ENCODE results near the gene DBR1.
"Not testable (repeated sequence)": the region's sequence is repeated elsewhere in the genome, so short reads cannot be mapped to it uniquely, and the experiment has no call there.

The DBR1 gene

GRCh38 chr3:138186803-138187295 lies 12.1 kb upstream of the DBR1 start:
- peak; percentile 92 for DNase-seq (ENCODE audit: low spot score)

DNA sequence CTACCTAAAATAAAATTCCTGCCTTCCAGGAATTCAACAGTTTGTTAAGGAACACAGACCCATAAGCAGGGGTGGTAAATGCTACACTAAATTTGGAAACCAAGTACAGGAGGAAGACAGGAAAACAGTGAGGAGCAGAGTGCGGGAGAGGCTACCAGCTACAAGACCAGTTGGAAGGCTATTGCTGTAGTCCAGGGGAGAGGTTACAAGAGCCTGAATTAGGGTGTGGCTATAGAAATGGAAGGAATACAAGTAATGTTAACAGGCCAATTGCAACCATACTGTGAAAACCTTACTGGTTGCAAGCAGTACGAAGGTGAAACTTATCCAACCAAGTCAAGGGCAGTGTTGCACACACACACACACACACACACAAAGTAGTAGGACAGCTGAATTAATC lies 11.5 kb upstream of the DBR1 start:
- no peak for DNase-seq (ENCODE audit: low spot score)

- DNase-seq (ENCODE audit: low spot score): no peak
Observed at GRCh38 chr3:138184994-138185393, 10.3 kb upstream of the DBR1 start.

- DNase-seq (ENCODE audit: low spot score): peak; percentile 37
Observed at GRCh38 chr3:138180375-138181029, 5.8 kb upstream of the DBR1 start.

DNA sequence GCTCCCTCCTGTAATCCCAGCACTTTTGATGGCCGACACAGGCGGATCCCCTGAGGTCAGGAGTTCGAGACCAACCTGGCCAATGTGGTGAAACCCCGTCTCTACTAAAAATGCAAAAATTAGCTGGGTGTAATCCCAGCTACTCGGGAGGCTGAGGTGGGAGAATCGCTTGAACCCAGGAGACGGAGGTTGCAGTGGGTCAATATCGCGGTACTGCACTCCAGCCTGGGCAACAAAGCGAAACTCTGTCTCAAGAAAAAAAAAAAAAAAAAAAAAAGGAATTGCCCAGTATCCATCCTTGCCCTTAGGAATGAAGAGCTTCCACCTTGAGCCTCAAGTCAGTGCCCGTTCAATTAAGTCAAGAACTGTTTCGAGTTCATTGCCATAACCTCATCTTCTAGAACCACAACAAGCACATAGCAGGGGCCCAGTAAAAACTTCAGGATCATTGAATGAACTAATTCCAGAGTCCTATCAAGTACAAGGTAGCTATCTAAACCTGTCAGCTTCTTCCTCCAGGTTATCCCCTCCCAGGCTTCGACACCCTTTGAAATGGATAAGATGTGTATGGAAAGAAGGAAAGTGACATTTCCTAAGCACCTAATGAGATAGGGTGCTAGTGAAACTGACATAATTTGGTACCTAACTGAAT lies 826 bp downstream of the DBR1 start:
- DNase-seq (ENCODE audit: low spot score): no peak

GRCh38 chr3:138172625-138173024 lies 2.1 kb downstream of the DBR1 start:
- DNase-seq (ENCODE audit: low spot score): no peak

DNA sequence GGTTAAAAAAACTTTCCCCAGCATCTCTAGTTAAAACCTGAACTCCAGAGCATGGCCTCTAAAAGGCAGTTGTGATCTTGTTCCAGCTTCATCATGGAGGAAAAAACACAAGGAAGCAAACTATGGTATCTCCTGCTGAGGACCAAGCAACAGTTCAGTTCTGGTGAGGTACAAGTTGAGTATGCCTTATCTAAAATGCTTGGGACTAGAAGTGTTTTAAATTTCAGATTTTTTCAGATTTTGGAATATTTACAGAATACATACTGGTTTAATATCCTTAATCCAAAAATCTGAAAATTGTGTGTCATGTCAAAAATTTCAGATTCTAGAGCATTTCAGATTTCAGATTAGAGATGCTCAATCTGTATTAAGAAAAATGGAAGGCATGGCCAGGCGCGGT lies 9.7 kb downstream of the DBR1 start:
- no peak for DNase-seq (ENCODE audit: low spot score)

DNA sequence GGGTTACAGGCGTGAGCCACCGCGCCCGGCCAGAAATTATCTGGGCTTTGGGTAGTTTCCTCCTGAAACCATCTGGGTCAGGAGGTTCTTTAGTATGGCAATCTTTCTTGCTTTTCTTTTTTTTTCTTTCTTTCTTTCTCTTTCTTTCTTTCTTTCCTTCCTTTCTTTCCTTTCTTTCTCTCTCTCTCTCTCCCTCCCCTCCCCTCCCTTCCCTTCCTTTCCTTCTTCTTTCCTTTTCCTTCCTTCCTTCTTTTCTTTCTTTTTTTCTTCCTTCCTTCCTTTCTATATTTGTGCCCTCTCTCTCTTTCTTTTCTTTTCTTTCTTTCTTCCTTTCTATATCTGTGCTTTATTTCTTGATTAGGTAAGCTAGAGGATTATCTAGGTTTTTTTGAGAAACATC lies 17.0 kb downstream of the DBR1 start:
- no peak for DNase-seq (ENCODE audit: low spot score)

GRCh38 chr3:138154534-138154933 lies 20.2 kb downstream of the DBR1 start:
- no peak for DNase-seq (ENCODE audit: low spot score)

GRCh38 chr3:138148503-138148902 lies 26.2 kb downstream of the DBR1 start:
- DNase-seq (ENCODE audit: low spot score): no peak

- not testable (repeated sequence) for DNase-seq (ENCODE audit: low spot score)
Observed at GRCh38 chr3:138142181-138142580, 32.5 kb downstream of the DBR1 start.

- DNase-seq (ENCODE audit: low spot score): no peak
Observed at GRCh38 chr3:138140940-138141339, 33.8 kb downstream of the DBR1 start.

GRCh38 chr3:138139691-138140090 lies 35.0 kb downstream of the DBR1 start:
- no peak for DNase-seq (ENCODE audit: low spot score)

DNA sequence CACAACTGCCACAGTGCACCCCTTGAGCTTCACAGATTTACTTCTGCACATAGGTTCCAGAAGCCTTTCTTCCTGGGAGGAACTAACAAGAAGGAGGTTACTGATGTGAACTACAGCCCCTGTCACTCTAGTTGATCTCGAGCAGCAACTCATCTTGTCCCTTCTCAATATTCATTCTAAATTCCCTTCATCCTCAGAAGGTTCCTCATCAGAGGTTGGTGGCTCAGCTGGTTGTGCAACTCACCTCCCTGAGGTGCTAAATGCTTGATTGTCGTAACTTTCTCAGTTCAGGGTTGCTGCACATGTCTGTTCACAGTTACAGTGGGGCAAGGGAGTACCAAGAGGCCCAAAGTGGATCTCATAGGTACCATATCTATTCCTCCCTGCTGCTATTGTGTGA lies 36.9 kb downstream of the DBR1 start:
- no peak for DNase-seq (ENCODE audit: low spot score)

GRCh38 chr3:138136201-138136600 lies 38.5 kb downstream of the DBR1 start:
- DNase-seq (ENCODE audit: low spot score): no peak

DNA sequence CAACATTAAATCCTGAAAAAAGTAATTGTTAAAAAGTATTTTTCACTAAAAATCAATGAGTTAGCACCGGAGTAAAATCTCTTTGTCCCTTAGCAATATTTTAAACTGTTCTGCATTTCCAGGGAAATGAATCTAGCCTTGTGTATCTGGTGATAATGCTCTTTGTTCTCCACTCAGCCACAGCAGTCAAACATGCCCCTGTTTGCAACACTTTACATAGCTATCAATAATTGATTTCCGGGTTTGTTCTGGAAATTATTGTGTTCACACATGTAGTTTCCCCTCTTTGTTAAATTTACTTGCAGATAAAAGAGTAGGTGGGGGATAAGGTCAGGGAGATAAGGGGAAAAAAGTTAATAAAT lies 38.9 kb downstream of the DBR1 start:
- DNase-seq (ENCODE audit: low spot score): no peak

DNA sequence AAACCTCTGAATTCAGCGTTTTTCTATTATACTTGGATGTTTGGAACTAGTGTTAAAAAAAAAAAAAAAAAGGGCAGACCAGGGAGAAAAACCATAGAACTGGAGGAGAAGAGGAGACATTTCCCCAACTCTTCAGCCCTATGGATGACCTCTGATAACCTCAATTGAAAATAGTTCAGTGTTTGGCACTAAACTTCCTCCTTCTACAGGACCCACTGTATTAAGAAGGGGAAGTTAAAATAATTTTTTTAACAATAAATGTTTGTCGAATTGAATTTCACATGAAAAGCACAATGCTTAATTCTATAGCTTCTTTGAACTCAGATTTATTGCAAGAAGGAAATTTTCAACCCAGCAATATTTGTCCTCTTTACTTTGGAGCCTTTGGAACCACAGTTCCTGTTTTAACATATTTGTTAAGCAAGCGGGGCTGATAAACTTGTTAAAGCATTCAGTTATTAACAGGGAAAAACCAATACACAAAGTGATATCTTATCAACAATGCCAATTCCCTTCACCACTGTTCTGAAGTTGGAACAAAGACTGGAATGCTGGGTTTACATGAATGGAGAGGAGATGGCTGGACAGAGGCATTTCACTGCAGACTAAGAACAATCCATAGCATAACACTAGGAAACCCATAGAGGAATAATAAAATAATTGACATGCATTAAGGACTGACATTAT lies 39.4 kb downstream of the DBR1 start:
- no peak for DNase-seq (ENCODE audit: low spot score)

DNA sequence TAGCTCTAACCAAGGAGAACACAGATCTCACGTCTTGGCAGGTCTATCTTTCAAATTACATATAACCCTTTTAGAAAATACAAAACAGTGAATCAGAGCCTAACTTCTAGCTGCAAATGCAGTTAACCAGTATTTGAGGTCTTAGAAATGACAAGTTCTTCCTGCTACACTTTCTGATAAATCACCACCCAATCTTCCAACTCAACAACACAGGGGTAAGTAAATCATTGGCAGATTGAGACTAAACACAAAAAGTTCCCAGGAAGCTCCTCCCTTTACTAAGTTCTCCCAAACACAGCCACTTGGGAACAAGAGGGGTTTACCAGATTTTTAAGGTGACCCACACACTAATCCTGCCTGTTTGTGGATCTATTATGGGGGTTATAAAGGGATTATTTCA lies 42.5 kb downstream of the DBR1 start, which contains the start of gene A4GNT:
A4GNT (minus strand) TSS at position 152 of the 400 bp plus-strand sequence. CDS start 1,134 bp downstream, outside the sequence.
- no peak for DNase-seq (ENCODE audit: low spot score)

DNA sequence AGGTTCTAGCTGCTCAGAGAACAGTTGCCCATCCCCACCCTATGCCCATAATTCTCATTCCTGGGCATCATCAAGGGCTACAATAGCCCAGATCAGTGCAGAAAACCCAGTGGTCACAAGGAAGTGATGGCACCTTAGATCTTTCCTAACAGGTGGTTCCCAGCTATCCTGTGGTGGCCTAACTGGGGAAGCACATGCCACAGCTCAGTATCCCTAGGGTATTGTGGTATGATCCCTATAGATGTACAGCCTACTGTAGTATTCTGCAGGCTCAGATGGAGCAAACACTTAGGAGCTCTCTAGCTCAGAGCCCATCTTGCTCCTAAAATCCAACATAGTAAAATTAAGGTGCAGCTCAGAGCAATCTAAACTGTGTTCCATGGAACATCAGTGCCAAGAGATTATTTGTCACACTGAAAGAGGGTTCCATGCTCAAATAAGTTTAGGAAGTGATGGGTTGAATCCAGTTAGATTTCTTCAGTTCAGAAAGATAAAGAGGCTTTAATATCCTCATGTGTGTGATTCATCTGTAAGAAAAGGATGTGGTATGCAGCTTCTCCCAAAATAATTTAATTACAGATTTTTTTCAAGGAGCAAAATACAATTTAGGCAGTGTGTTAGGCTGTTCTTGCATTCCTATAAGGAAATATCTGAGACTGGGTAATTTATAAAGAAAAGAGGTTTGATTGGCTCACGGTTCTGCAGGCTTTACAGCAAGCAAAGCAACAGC lies 46.9 kb downstream of the DBR1 start:
- no peak for DNase-seq (ENCODE audit: low spot score)

DNA sequence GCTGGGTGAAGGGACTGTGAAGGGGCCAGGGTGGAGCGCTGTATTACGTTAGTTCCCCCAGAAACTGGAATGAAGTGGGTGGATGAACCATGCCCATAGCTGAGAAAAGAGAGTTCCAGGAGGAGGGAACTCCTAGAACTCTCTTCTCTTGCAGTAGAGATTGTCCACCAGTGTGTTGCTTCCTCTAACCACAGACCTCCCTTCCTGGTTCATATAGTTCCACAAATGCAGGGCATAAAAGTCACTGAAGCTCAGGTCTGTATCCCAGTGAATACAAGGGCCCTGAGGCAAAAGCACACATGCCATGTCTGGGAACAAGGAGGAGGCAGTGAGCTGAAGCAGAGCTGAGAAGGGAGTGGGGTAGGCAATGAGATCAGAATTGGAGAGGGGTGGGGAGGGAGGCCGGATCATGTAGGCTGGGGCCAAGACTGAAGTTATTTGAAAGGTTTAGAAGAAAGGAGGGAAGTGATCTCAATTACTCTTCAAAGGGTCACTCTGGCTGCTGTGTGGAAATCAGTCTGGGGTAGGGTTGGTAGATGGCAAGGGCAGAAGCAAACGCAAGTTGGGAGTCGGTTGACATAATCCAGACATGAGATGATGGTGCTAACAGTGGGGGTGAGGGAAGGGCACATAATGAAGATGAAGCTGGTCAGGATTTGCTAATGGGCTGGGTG lies 49.0 kb downstream of the DBR1 start:
- no peak for DNase-seq (ENCODE audit: low spot score)

DNA sequence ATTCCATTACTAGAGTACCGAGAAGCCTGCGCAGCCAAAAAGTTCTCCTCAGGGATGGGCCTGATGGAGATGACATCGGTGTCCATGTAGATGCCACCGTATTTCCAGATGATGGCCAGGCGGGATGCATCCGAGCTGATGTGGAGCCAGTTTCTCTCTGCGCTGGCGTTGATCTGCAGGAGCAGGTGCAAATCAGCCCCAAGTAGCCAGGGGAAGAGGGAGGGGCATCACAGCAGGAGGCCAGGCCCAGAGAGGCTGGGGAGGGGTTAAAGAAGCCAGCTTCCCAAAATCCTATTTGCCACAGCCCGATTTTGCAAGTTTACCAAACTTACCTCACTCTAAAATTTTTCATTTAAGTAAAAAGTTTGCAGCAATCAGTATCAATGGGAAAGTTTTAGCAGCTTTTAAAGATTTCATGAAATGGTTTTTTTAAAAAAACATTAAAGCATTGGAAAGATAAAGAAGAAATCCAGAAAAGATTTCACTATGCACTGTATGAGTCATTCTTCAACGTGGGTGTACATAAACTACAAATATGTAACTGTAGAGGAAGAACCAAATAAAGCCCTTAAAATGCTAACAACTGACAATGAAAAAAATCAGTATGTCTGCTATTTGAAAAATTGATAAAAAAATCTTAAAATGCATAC lies 49.9 kb downstream of the DBR1 start:
- no peak for DNase-seq (ENCODE audit: low spot score)

Data from CD4-positive, alpha-beta T cell treated with Interleukin-6 at 100 ng/mL for 8 hours (primary cell).